Right atrium auricular region (tissue), 2 donors: Measurements from ENCODE around the gene FREM2. TPM values are rescaled to one million over a fixed set of nuclear protein-coding genes. Genes with fewer than 3 reads are reported as not detected.

ENCODE experiments used
- DNase-seq: peaks from one replicate; pipeline ENCODE4 v3.0.0-alpha.2; 2019; ENCODE audit warnings: low spot score
- H3K27ac ChIP-seq, 2 donors: fragments of 200-600 bp; sonication (generic); 1 replicate in 1 of 2; 2 replicates in 1 of 2; pipeline ENCODE4 v1.5.1; 2016 to 2019
- H3K27me3 ChIP-seq, 2 donors: fragments of 200-600 bp; sonication (generic); one replicate each; pipeline versions ENCODE4 v1.5.1 to v1.6.0; 2017 to 2019
- H3K36me3 ChIP-seq: fragments of 200-600 bp; sonication (generic); one replicate; pipeline ENCODE4 v1.5.1; 2016
- H3K4me1 ChIP-seq, 2 donors: fragments of 200-600 bp; sonication (generic); one replicate each; pipeline versions ENCODE4 v1.5.1 to v1.6.0; 2017 to 2019
- H3K4me3 ChIP-seq, 2 donors: fragments of 200-600 bp; sonication (generic); 1 replicate in 1 of 2; 2 replicates in 1 of 2; pipeline ENCODE4 v1.5.1; 2017 to 2019; ENCODE audit warnings: mild to moderate bottlenecking in 1 of 2, moderate library complexity in 1 of 2
- H3K9me3 ChIP-seq, 2 donors: fragments of 200-600 bp; sonication (generic); one replicate each; pipeline ENCODE4 v1.5.1; 2019
- total RNA-seq, 2 donors: library from RNA; depleted of rRNA; stranded (reverse); fragments of >200 nt; gene quantifications; one replicate each; pipeline ENCODE4 v1.1.0, GENCODE V29; 2016
- TF ChIP-seq, protein P1 (sequence below), 2 donors: fragments of 200-600 bp; sonication (generic); IDR thresholded peaks; one replicate each; pipeline ENCODE4 v1.5.1; 2019; ENCODE audit warnings: antibody characterized with exemption in 2 of 2

FREM2 gene
- total RNA-seq, 2 donors from 2014 or later: 0.20 TPM; not detected in 1

DNA sequence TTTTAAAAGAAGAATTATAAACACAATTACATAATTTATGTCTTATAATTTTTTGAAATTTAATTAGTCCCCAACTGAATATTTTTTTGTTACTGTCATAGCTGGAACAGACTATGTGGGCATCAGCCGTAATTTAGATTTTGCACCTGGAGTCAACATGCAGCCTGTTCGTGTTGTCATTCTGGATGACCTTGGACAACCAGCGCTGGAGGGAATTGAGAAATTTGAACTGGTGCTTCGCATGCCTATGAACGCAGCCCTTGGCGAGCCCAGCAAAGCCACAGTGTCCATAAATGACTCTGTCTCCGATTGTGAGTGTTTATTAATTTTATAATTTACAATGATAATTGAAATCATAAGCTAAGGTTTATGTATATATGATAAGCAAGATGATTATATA, 161.5 kb downstream of the FREM2 start:
- no peaks in the 10 kb centered on the region for H3K4me1 ChIP-seq
- no peak overlapping the region for H3K4me3 ChIP-seq

DNA sequence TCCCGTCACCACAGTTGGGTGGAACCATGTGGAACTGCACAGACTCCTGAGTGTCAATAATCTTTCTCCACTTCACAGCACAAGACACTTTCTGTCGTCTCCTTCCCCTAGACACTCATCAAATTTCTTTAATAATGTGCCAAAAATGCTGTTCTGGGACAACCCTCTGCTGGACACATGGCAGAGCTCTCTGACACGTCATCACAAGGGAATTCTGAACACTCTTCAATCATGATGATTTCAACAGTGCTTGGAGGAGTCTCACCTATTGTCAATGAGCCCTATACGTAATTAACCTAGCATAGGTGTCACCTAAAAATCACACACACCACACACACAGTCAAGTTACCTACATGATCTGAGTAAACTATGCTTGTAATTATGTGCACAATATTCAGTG, 162.4 kb downstream of the FREM2 start:
- no peaks in the 10 kb centered on the region for H3K4me1 ChIP-seq
- H3K36me3 ChIP-seq: no peaks in the 10 kb centered on the region
- H3K27me3 ChIP-seq: no peaks in the 10 kb centered on the region
- H3K4me3 ChIP-seq: no peak overlapping the region
- H3K9me3 ChIP-seq: no peaks in the 10 kb centered on the region
- TF ChIP-seq, protein P1, sequence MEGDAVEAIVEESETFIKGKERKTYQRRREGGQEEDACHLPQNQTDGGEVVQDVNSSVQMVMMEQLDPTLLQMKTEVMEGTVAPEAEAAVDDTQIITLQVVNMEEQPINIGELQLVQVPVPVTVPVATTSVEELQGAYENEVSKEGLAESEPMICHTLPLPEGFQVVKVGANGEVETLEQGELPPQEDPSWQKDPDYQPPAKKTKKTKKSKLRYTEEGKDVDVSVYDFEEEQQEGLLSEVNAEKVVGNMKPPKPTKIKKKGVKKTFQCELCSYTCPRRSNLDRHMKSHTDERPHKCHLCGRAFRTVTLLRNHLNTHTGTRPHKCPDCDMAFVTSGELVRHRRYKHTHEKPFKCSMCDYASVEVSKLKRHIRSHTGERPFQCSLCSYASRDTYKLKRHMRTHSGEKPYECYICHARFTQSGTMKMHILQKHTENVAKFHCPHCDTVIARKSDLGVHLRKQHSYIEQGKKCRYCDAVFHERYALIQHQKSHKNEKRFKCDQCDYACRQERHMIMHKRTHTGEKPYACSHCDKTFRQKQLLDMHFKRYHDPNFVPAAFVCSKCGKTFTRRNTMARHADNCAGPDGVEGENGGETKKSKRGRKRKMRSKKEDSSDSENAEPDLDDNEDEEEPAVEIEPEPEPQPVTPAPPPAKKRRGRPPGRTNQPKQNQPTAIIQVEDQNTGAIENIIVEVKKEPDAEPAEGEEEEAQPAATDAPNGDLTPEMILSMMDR (IDR thresholded peaks at IDR 0.05): no peak
- DNase-seq: no peak
- H3K27ac ChIP-seq: no peak overlapping the region

More for the DNA sequence above, 161.5 kb downstream of the FREM2 start:
- H3K36me3 ChIP-seq: no peaks in the 10 kb centered on the region
- H3K27me3 ChIP-seq: no peaks in the 10 kb centered on the region
- no peak overlapping the region for H3K27ac ChIP-seq
- TF ChIP-seq, protein P1 (IDR thresholded peaks at IDR 0.05): no peak
- no peak for DNase-seq
- H3K9me3 ChIP-seq: no peaks in the 10 kb centered on the region

DNA sequence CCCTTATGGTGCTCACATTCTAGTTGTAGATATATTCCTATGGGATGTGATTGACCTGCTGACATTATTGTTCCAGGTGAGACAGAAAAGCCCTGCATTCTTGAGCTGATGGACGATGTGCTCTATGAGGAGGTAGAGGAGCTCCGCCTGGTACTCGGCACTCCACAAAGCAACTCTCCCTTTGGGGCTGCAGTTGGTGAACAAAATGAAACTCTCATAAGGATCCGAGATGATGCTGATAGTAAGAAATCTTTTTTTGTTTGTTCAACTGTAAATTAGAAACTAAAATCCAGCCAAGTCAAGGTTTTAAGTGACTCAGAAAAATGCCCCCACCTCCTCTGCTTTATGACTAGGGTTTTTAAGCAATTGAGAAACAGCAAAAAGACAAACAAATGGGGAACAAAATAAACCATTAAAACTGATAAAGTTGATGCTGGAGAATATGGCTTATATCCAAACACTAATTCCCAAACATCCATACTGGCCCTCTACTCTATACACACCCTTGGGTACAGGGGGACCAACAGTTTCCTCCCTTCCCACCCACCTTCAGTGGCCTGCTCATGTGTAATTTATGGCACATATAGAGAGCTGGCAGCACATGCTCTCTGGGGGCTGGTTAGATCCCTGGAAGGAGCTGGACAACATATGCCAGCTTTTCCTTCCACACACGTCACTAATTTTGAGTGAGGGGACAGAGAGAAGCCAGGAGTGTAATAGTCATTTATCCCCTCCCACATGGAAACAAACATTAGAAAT, 164.2 kb downstream of the FREM2 start:
- Histone ChIP-seq H3K4me3 (no peak overlapping the region), H3K4me1 (no peaks in the 10 kb centered on the region), H3K9me3 (no peaks in the 10 kb centered on the region), H3K27me3 (no peaks in the 10 kb centered on the region), H3K27ac (no peak overlapping the region), H3K36me3 (no peaks in the 10 kb centered on the region)
- no peak for DNase-seq
- TF ChIP-seq, protein P1 (IDR thresholded peaks at IDR 0.05): no peak

DNA sequence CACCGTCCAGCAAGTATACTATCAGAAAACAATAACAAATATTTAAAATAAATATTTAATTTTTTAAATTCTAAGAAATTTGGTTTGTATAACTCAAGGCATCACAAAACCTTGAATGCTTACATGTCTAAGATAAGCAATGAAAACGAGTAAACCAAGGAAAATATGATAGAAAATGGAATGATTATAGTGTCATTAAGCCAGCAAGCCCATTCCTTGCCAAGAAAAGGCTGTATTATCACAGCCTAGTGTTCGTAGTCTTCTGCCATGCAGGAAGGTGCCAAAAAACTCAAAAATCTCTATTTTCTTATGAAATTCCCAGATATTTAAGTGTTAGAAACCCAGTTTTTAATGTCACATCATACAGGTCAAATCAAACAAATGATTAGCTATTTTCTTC, 167.3 kb downstream of the FREM2 start:
- TF ChIP-seq, protein P1 (IDR thresholded peaks at IDR 0.05): no peak
- no peak overlapping the region for H3K27ac ChIP-seq
- no peaks in the 10 kb centered on the region for H3K27me3 ChIP-seq
- H3K36me3 ChIP-seq: no peaks in the 10 kb centered on the region
- H3K4me3 ChIP-seq: no peak overlapping the region
- H3K4me1 ChIP-seq: no peaks in the 10 kb centered on the region
- H3K9me3 ChIP-seq: no peaks in the 10 kb centered on the region
- no peak for DNase-seq

DNA sequence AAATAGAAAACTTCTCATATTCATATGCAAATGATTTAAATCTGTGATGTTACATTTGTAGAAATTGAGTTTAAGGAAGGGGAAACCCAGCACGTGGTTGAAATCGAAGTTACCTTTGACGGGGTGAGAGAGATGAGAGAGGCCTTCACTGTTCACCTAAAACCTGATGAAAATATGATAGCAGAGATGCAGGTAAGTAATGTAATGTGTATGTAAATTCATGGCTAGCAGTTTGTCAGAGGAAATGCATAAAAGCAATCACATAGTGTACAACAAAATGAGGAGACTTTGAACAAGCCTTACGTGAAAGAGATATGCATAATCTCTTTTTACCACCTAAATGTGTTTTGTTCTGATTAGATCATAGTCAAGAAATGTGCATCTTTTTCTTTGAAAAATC, 169.2 kb downstream of the FREM2 start:
- TF ChIP-seq, protein P1 (IDR thresholded peaks at IDR 0.05): no peak
- H3K27ac ChIP-seq: no peak overlapping the region
- no peaks in the 10 kb centered on the region for H3K36me3 ChIP-seq
- H3K4me1 ChIP-seq: no peaks in the 10 kb centered on the region
- no peak overlapping the region for H3K4me3 ChIP-seq
- no peak for DNase-seq
- H3K9me3 ChIP-seq: no peaks in the 10 kb centered on the region
- H3K27me3 ChIP-seq: no peaks in the 10 kb centered on the region

DNA sequence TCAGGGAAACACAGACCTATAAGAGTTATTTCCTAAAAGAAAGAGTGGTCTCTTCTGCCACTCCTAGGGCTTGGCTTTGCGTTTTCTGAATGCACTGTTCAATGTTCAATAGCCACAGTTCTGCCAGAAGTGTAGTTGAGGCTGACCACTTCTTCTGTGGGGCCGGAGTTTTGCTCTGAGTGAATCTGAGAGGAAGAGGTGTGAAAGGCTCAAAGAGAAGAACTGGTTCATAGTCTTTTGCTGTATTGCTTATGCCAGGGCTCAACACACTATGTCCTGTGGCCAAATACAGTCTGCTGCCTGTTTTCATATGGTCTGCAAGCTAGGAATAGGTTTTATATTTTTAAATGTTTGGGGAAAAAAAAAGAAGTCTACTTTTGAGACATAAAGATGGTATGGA, 175.6 kb downstream of the FREM2 start:
- no peaks in the 10 kb centered on the region for H3K36me3 ChIP-seq
- TF ChIP-seq, protein P1 (IDR thresholded peaks at IDR 0.05): no peak

More for the DNA sequence above, 175.6 kb downstream of the FREM2 start:
- no peaks in the 10 kb centered on the region for H3K9me3 ChIP-seq
- DNase-seq: no peak
- no peak overlapping the region for H3K27ac ChIP-seq
- no peaks in the 10 kb centered on the region for H3K4me1 ChIP-seq
- H3K27me3 ChIP-seq: no peaks in the 10 kb centered on the region
- no peak overlapping the region for H3K4me3 ChIP-seq
